ENCODE results near the gene SBF2.
"Not testable (repeated sequence)": the region's sequence is repeated elsewhere in the genome, so short reads cannot be mapped to it uniquely, and the experiment has no call there.

SBF2 gene

DNA sequence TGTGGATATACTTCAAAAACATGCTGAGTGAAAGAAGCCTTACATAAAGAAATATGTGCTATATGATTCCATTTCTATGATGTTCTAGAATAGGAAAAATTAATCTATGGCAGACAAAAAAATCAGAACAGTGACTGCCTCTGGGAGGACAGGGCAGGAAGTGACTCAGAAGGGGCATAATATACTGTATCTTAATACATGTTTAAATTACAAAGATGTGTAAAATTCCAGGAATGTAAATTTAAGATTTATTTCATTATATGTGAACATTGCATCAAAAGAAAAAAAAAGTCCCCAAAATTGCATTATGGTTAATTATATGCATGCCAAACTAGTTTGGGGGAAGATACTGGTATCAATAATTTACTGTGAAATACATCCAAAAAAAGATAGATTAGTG, 32.2 kb downstream of the SBF2 start:
- no peak for DNase-seq

DNA sequence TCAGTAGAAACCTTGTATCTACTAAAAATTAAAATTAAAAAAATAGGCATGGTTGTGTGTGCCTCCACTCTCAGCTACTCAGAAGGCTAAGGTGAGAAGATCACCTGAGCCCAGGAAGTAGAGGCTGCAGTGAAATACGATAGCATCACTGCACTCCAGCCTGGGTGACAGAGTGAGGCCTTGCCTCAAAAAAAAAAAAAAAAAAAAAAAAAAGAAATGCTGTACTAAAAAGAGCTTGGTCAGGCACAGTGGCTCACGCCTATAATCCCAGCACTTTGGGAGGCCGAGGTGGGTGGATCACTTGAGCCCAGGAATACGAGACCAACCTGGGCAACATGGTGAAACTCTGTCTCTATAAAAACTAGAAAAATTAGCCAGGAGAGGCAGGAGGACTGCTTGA, 36.5 kb downstream of the SBF2 start:
- DNase-seq, result no peak

DNA sequence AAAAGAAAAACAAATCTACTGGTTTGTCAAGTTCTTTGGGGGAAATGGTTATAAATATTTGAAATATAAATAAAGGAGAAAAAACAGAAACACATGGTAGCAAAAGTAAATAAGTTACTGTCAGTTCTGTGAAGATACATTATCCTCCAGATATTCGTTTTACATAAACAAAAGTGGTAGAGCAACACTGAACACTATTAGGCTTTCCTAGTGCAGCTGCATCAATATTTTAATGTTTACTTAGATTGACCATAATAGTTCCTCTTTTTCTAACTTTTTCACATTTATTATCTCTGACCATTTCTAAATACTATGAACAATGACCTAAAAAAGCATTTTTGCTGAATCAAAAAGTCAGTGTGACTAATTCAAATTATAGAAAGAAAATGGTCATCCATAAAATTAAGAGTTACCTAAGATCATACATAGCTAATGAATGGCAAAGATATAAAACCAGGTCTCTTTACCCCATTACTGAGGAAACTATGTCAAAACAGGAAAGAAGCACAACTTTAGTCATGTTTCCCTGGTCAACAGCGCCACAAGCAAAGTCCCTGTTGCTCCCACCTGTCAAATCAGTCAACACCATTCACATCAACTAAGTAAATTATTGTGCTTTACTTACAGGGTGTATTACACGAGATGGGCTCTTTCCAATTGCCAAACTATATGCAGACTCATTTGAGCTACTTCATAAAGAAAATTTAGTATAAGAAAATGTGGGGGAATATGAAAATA, 38.5 kb downstream of the SBF2 start:
- DNase-seq, result no peak

DNA sequence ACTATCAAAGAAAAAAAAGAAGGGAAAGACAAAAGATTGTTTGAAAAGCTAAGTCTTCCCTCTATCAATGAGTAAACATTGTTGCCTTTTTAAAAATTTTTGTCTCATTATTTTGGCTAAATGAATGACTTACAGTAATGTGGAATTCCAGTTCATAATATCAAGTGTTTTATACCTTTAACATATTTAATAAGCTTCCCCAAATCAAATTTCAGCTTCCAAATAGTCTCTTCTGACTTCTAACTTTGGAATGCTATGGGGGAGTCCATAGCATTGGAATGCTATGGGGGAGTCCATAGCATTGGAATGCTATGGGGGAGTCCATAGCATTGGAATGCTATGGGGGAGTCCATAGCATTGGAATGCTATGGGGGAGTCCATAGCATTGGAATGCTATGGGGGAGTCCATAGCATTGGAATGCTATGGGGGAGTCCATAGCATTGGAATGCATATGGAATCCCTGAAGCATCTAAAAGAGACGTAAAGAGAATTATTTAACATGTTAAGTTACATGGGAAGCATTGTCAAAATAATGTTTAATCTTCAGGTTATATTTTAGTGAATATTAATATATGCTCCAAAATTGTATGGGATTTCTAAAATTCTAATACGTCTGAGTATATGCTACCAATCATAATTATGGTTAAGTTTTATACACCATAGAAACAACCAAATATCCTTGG, 44.4 kb downstream of the SBF2 start:
- DNase-seq, result not testable (repeated sequence)

DNA sequence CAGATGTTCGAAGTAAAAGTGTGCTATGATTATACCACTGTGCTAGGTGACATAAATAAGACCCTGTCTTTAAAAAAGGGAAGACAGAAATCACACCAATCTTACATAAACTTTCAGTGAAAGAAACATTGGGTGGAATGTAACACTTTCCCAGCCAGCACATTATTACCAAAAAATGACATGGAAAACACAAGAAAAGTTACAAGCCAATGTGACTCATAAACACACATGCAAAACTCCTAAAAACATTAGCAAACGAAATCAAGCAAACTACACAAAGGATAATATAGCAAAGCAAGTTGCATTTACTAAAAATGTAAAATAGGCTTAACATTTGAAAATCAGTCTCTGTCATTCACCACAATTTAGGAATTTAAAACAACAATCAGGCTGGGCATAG, 47.0 kb downstream of the SBF2 start:
- no peak for DNase-seq

DNA sequence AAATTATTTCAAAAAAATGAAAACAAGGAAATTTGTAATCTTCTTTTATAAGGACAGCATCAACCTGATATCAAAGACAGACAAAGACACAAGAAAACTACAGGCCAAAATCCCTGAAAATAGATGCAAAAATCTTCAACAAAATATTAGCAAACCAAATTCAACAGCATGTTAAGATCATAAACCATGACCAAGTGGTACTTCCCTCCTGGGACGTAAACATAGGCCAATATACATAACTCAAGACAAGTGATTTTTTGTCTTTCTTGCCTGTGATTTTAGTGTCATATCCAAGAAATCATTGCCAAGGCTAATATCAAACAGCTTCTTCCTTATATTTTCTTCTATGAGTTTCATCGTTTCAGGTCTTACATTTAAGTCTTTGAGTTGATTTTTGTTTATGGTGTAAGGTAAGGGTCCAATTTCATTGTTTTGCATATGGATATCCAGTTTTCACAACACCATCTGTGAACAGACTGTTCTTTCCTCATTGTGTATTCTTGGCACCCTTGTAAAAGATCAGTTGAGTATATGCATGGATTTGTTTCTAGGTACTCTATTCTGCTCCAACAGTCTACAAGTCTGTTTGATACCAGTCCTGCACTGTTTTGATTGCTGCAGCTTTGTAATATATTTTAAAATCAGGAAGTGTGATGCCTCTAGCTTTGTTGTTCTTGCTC, 50.0 kb downstream of the SBF2 start:
- no peak for DNase-seq

DNA sequence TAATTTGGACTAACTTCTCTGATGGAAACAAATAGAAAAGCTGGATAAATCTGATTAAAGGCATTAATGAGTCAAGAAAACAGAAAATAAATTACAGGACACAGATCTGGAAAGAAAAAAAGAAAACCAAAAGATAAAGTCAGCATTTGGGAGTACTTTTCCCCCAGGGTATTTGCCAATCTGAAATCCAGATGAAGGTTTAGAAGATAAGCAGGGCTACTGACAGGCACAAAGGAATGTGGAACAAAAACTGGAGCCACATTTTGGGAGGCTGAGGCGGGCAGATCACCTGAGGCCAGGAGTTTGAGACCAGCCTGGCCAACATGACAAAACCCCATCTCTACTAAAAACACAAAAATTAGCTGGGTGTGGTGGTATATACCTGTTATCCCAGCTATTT, 57.2 kb downstream of the SBF2 start:
- DNase-seq, result no peak

DNA sequence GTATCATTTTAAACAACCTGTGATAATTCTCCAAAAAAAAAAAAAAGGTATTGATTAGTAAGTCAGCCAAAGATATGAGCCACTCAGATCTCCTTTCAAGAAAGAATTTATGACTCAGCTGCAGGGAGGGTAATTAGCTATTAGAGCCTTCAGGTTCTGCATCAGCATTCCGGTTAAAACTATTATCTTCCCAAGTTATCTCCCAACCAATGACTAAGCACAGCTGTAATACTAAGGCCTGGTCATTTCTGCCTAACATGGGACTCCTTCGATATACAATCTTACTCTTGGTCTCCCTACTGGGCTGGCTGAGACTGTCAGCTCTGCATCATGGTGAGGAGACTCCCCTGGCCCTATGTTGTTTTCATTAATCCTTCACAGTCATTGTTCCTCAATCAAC, 60.4 kb downstream of the SBF2 start:
- no peak for DNase-seq

DNA sequence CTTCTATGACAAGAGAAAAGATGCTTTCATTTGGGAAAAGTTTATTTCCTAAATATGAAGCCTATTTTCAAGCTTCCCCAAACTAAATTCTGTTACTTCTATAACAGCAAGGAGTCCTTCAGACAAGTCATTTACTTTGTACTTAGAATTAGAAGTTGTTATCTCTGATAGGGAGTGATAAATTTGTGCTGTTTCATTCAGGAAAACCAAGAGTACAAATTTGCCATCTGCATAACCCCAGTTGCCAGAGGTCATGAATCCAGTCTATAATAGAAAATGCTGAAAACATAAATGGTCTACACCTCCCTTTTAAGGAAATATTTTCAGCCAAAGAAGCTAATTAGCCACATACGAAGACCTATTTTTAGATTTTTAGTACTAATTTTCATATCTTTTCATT, 61.3 kb downstream of the SBF2 start:
- DNase-seq, result no peak

DNA sequence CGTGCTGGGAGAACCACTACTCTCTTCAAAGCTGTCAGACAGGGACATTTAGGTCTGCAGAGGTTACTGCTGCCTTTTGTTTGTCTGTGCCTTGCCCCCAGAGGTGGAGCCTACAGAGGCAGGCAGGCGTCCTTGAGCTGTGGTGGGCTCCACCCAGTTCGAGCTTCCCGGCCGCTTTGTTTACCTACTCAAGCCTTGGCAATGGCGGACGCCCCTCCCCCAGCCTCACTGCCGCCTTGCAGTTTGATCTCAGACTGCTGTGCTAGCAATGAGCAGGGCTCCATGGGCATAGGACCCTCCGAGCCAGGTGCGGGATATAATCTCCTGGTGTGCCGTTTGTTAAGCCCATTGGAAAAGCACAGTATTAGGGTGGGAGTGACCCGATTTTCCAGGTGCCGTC, 62.2 kb downstream of the SBF2 start:
- not testable (repeated sequence) for DNase-seq

DNA sequence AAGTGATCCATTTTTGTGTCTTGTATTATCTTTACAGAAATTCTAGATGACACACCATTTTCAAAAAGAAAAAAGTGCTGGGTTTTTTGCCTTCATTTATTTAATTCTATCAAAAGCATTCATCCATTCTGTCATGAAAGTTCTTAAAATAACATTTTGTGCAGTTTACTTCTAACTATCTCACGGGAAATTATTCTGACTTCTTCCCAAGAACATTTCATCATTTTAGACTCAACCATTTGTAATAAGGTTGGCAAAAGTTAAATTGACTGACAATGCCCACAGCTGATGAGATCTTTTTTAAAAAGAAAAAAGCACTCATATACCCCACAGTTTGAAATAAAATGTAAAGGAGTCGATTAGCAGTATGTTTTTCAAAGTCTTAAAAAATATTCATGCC, 68.5 kb downstream of the SBF2 start:
- DNase-seq, result no peak

DNA sequence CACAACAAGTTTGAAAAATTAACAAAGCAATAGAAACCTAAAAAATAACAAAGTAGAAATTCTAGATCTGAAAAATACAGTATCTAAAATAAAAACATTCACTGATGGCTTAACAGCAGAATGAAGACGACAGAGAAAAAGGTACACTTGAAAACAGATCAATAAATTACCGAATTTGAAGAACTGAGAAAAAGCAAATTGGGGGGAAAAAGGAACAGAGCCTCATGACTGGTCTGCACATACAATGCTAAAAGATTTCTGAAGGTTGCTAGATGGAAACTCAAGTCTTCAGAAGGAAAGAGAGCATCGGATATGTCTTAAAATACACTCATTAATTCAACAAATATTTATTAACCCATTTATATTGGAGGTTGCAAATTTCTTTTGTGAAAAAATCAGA, 71.6 kb downstream of the SBF2 start:
- DNase-seq, result no peak

DNA sequence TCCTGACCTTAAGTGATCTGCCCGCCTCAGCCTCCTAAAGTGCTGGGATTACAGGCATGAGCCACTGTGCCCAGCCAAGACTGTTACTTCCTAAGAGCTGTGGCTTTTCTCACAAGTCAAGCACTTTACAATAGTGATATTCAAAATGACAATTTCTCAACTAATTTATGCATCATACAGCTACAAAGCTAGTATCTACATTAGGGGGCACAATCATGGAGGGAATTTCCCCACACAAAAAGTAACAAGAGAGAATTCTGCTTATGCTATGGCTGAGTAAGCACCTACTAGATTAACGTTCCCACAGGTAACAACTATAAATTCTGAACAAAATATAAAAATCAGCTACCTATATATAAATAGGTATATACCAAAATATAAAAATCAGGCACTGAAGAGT, 72.7 kb downstream of the SBF2 start:
- DNase-seq, result no peak

DNA sequence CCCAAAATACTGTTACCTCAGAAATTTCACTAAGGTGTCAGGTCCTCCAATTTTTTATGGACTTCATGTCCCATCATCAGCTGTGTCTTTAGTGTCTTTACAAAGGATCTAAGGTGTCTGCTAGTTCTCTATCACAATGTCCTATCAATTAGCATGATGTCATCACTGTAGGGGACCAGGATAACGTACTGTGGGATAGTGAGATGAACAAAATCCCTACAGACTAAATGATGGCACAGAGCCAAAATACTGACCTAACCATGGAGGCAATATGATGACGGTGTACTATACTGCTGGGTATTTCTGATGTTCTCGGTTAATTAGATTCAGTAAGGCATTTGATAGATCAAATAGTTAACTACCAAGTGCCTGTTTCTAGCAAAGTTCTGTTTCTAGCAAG, 82.5 kb downstream of the SBF2 start:
- DNase-seq, result no peak

DNA sequence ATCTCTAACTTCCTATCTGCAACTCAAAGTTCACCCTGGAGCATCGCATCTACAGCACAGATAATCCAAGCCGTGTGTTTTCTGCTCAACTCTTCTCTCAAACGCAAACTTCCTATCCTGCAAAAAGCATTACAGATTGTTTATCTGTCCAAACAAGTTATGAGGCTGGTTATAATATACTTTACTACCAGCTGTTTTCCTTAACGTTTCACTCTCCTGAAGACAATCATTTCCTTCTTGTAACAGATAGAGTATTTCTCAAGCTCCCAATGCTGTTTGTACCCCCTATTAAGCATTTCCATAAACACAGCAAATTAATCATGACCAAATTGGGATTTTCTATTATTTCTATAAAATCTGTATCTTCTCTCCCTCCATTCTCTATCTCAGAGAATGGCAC, 84.7 kb downstream of the SBF2 start:
- no peak for DNase-seq

DNA sequence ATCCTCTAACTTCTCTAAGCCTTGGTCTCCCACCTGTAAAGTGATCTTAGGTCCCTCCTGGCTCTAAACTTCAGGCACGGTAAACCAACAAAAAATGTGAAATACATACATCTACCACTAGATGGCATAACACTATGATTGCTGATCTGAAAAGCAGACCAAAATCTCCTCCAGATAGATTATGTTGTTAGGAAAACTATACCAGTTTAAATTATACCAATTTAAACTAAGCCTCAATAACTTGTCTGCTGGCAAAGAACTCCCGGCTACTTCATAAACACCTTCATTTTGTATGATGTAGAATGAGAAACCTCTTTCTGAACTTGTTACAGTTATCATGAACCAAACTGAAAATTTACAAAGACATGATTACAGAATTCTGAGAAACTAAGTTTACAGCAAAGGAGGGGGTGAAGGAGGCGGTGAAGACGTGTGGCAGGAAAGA, 85.9 kb downstream of the SBF2 start:
- DNase-seq, result peak; percentile 48

DNA sequence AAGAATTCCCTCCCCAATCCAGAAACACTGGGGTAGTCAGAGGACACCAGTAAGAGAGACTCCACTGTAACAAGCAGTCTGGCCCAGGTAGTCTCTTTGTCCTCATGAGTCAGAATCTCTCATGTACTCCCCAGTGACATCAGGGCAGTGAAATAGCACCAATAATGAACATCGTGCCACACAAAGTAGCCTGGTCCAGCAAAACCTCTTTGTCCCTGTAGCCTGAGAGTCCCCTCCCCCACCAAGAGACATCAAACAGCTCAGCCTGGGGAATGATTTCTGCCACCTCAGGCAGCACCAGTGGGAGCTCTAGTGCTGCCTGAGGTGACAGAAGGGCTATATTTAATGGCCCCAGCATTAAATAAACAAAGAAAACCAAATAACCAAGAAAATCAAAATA, 88.1 kb downstream of the SBF2 start:
- DNase-seq, result no peak

DNA sequence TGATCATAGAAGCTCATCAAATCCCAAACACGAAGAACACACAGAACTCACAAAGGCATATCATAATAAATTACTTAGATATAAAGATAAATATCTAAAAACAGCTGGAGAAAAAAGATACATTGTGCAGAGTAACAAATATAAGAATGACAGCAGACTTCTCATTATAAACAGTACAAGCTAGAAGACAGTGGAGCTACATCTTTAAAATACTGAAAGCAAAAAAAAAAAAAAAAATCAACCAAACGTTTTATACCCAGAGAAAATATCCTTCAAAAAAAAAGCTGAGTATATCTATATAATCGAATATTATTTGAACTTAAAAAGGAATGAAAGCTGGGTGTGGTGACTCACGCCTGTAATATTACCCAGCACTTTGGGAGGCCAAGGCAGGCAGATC, 90.0 kb downstream of the SBF2 start:
- DNase-seq, result no peak

DNA sequence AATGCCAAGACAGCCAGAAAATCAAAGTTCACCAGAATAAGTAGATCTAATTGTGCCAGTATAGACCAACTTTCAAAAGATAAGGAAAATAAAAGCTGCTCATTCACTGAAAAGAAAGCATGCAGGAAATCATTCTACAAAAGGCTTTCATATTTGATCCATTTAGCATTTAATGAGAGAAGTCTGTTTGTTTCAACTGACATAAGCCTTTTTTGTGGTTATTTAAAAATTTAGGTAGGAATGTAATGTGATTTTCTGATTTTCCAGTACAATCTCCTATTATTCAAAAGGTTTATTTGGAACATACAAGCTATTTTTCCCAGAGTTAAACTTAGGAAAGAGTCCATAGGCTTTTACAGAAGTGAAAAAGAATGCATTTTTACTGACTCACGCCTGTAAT, 92.7 kb downstream of the SBF2 start:
- DNase-seq, result no peak

DNA sequence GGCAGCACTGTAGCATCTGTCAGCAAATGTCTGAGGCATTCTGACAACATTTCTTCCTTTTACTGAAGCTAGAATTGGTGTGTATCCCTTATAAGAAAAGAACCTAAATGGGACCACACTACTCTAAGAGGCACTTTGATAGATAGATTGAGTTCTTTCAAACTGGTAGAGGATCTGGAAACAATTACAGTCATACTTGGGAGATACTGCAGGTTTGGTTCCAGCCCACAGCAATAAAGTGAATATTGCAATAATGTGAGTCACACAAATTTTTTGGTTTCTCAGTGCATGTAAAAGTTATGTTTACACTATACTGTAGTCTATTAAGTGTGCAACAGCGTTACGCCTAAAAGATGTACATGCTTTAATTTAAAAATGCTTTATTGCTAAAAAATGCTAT, 96.9 kb downstream of the SBF2 start:
- DNase-seq, result no peak

DNA sequence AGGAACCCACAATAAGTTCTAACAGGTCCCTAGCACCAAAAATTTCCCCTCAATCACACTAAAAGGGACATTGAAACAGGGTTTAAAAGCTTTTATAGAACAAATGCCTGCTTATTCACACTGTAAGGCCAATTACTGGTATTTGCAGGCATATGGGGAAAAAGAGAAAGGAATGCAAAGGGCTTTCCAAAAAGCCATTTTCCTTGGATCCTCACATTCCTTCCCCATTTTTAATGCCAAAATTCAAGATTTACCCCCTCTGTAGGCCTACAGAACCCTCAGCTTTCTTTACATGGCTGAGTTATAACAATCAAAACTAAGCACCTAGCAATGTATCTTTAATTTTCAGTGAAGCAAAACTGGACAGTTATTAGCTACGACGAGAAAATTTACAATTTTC, 102.0 kb downstream of the SBF2 start:
- DNase-seq, result no peak

DNA sequence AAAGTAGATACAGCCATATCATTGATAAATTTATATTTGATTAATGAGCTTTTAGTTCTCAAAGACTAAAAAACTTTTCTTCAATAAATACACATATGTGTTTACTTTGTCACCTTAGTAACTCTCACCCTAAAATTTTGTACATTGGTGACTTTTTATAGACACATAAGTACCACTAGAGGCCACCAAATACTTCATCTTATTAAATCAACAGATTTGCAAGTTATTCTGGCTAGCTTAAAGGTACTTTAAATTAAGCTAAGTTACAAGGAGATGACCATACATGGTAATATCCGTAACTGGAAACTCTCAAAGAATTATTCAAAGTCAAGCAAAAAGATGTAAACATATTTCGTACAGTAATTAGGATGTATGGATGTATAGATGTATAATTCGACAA, 112.2 kb downstream of the SBF2 start:
- DNase-seq, result no peak

DNA sequence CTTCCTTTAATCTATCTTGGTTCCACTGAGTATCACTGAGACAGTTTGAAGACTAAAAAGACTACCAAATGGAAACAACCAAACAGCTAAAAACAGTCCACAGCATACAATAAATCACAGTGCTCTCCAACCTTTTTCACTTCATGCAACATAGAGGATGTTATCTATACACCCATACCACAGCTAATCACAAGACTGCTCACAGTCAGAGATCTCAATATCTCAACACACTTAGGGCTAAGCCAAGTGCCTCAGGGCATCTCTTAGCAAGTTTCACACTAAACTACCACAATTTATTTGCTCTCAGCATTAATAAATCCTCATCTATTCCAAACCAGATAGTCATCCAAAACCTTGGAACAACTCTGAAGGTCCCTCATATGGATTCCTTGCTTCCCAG, 129.4 kb downstream of the SBF2 start:
- no peak for DNase-seq

DNA sequence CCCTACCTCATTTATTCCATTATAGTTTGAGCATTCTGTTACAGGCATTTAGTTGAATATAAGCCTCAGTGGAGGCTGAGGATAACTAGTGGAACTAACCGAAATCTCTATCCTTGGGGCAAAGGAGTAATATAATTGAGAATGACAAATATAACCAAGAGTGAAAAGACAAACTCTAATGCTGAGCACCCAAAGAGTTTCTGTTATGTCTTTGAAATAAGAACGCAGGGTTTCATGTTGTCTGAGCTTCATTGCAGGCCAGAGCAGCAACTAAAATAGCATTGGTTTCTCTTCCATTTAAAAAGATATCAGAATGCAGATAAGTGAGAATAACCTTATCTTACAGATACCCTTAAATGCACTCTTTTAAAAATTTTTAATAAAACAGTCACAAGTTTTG, 131.8 kb downstream of the SBF2 start:
- no peak for DNase-seq
